ENCODE data around the gene RFNG. TPM values are rescaled to one million over a fixed set of nuclear protein-coding genes. Genes with fewer than 3 reads are reported as not detected.

The RFNG gene
- total RNA-seq, 6 donors from 2014 or later: 25.0 to 101 (median 37.5) TPM

- TF ChIP-seq POLR2AphosphoS5 (IDR thresholded peaks at IDR 0.05): no peak
- TF ChIP-seq POLR2A (IDR thresholded peaks at IDR 0.05): no peak
- TF ChIP-seq, protein P1, sequence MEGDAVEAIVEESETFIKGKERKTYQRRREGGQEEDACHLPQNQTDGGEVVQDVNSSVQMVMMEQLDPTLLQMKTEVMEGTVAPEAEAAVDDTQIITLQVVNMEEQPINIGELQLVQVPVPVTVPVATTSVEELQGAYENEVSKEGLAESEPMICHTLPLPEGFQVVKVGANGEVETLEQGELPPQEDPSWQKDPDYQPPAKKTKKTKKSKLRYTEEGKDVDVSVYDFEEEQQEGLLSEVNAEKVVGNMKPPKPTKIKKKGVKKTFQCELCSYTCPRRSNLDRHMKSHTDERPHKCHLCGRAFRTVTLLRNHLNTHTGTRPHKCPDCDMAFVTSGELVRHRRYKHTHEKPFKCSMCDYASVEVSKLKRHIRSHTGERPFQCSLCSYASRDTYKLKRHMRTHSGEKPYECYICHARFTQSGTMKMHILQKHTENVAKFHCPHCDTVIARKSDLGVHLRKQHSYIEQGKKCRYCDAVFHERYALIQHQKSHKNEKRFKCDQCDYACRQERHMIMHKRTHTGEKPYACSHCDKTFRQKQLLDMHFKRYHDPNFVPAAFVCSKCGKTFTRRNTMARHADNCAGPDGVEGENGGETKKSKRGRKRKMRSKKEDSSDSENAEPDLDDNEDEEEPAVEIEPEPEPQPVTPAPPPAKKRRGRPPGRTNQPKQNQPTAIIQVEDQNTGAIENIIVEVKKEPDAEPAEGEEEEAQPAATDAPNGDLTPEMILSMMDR (IDR thresholded peaks at IDR 0.05): no peak
- no peak for TF ChIP-seq EP300 (IDR thresholded peaks at IDR 0.05)
- Histone ChIP-seq H3K4me1 (peaks cover 23 to 35% (median 30%) of the 10 kb centered on the region in 4 donors), H3K36me3 (peaks cover 0 to 13% (median 4%) of the 10 kb centered on the region in 4 donors), H3K27ac (peak within 1 kb of the TSS in 3 of 4 donors; percentile 19 to 74 (median 68)), H3K9me3 (no peaks in the 10 kb centered on the region), H3K27me3 (peaks cover 0 to 5% (median 1%) of the 10 kb centered on the region in 4 donors), H3K4me3 (peak within 1 kb of the TSS; percentile 41 to 61 (median 57))
- no CpG with 5 or more reads among the region's 96 CpGs for WGBS, 2 donors
- no peak for ATAC-seq (ENCODE audit: low FRiP score in 2 of 2)
- peak in 1 of 2 donors; percentile 85 for DNase-seq
Observed at GRCh38 chr17:82031303-82031884, 20.2 kb downstream of the RFNG start, which contains the start of gene RAC3. Gene RAC3, plus strand, starts transcription at chr17:82031678. Its CDS starts 84 bp downstream, at chr17:82031762.

DNA sequence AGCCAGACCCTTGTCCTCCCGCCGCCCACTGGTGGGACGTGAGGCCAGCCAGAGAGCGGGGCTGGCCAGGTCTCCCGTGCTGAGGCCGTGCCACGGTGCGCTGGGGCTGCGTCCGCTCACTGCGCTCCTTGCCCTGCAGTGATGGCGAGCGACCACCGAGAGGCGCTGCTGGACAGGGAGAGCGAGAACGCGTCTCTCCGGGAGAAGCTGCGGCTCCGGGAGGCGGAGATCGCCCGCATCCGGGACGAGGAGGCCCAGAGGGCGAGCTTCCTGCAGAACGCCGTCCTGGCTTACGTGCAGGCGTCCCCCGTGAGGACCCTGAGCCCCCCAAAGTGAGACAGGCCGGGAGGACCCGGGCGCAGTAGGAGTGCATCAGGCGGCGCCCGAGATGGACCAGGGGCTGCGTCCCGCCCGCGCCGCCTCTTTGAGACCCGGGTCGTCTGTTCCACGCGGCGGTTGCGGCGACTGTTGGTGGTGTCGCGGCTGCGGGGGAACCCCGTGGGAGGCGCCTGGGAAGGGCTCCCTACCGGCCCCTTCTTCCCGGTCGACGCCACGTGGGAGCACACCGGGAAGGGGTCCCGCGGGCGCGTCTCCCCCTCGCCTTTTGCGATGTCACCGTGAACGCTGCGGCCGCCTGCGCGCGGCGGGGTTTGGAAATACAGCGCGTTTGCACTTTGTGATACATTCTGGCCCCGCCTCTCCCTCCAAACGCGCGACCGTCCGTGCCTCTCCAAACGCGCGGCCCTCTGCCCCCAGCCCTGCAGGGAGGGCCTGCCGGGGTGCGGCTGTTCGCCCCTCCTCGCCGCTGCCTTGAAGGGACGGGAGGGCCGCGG, 20.9 kb downstream of the RFNG start:
- Histone ChIP-seq H3K36me3 (peaks cover 0 to 9% (median 4%) of the 10 kb centered on the region in 4 donors), H3K4me1 (peaks cover 18 to 28% (median 23%) of the 10 kb centered on the region in 4 donors), H3K9me3 (no peaks in the 10 kb centered on the region), H3K27me3 (peaks cover 0 to 5% (median 1%) of the 10 kb centered on the region in 4 donors), H3K27ac (peak overlapping the region in 3 of 4 donors; percentile 19 to 74 (median 68)), H3K4me3 (peak overlapping the region; percentile 41 to 61 (median 57))
- 0 to 3% methylated on average over 42 to 58 of the region's 94 CpGs for WGBS, 2 donors
- ATAC-seq (ENCODE audit: low FRiP score in 2 of 2): peak; percentile 89 to 94
- peak in 1 of 4 donors; percentile 28 for TF ChIP-seq POLR2A (IDR thresholded peaks at IDR 0.05)
- TF ChIP-seq, protein P1 (IDR thresholded peaks at IDR 0.05): peak; percentile 87 to 99 (median 98)
- no peak for TF ChIP-seq POLR2AphosphoS5 (IDR thresholded peaks at IDR 0.05)
- no peak for TF ChIP-seq EP300 (IDR thresholded peaks at IDR 0.05)
- peak; percentile 89 to 96 for DNase-seq

- peak overlapping the region in 3 of 4 donors; percentile 54 to 61 (median 60) for H3K4me3 ChIP-seq
- no peak for ATAC-seq (ENCODE audit: low FRiP score in 2 of 2)
Observed at GRCh38 chr17:82029990-82030469, 21.6 kb downstream of the RFNG start.

DNA sequence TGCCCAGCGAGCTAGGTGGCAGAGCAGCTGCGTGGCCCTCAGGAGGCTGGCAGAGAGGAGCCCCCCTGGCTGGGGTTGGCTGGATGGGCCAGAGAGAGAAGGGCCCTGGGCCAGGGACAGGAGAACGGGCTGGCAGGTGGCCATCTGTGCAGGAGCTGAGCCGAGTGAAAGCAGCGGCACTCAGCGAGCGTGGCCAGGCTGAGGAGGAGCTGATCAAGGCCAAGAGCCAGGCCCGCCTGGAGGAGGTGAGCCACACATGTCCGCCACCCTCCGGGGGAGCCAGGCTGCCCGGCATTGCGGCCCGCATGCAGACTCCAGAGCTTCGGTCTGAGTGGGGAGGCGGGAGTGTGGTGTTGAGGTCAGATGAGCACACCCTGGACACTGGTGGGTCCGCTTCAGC, 22.2 kb downstream of the RFNG start:
- Histone ChIP-seq H3K4me3 (no peak overlapping the region), H3K27me3 (peaks cover 0 to 5% (median 1%) of the 10 kb centered on the region in 4 donors), H3K27ac (no peak overlapping the region), H3K9me3 (no peaks in the 10 kb centered on the region), H3K36me3 (peaks cover 0 to 9% (median 0%) of the 10 kb centered on the region in 4 donors), H3K4me1 (peaks cover 18 to 31% (median 23%) of the 10 kb centered on the region in 4 donors)
- ATAC-seq (ENCODE audit: low FRiP score in 2 of 2) (no peak), DNase-seq (peak in 1 of 2 donors; percentile 73)
- WGBS, 2 donors: 93 to 95% methylated on average over 16 of the region's 16 CpGs
- TF ChIP-seq POLR2AphosphoS5 (IDR thresholded peaks at IDR 0.05) (no peak), EP300 (IDR thresholded peaks at IDR 0.05) (no peak), POLR2A (IDR thresholded peaks at IDR 0.05) (no peak)
- TF ChIP-seq, protein P1 (IDR thresholded peaks at IDR 0.05): no peak

More at GRCh38 chr17:82029990-82030469, 21.6 kb downstream of the RFNG start:
- DNase-seq: peak in 1 of 2 donors; percentile 83
- no peaks in the 10 kb centered on the region for H3K9me3 ChIP-seq
- peaks cover 18 to 26% (median 21%) of the 10 kb centered on the region in 4 donors for H3K4me1 ChIP-seq
- TF ChIP-seq, protein P1 (IDR thresholded peaks at IDR 0.05): no peak
- TF ChIP-seq POLR2A (IDR thresholded peaks at IDR 0.05): no peak
- TF ChIP-seq POLR2AphosphoS5 (IDR thresholded peaks at IDR 0.05): no peak
- TF ChIP-seq EP300 (IDR thresholded peaks at IDR 0.05): no peak
- peak overlapping the region in 2 of 4 donors; percentile 20 to 68 for H3K27ac ChIP-seq
- H3K36me3 ChIP-seq: peaks cover 0 to 9% (median under 1%) of the 10 kb centered on the region in 4 donors
- H3K27me3 ChIP-seq: peaks cover 0 to 5% (median 1%) of the 10 kb centered on the region in 4 donors
- 57 to 68% methylated on average over 10 to 26 of the region's 31 CpGs for WGBS, 2 donors
